NB4 (cell line): ENCODE data around the gene ZNF490.

Experiments used
- CTCF ChIP-seq: IDR thresholded peaks from one replicate; pipeline ENCODE4 v1.5.1; 2012; ENCODE audit warnings: low read depth, low read length
- MAX ChIP-seq: IDR thresholded peaks from 2 replicates; pipeline ENCODE4 v1.6.1; 2011; ENCODE audit warnings: low read depth, low read length
- POLR2A ChIP-seq: IDR thresholded peaks from 2 replicates; pipeline ENCODE4 v1.6.1; 2011; ENCODE audit warnings: mild to moderate bottlenecking; ENCODE audit not compliant: insufficient read length; ENCODE audit errors: extremely low read depth

GRCh38 chr19:12626958-12627357 is 16.3 kb upstream of the ZNF490 start:
- no peak for TF ChIP-seq CTCF
- TF ChIP-seq POLR2A = no peak
- no peak for TF ChIP-seq MAX
